Osteocyte (in vitro differentiated cells): Measurements from ENCODE around the gene SNX12. TPM values are rescaled to one million over a fixed set of nuclear protein-coding genes. Genes with fewer than 3 reads are reported as not detected.

Source experiments
- DNase-seq: peaks from one replicate; pipeline ENCODE4 v3.0.0; 2021; ENCODE audit warnings: mixed read lengths; ENCODE audit not compliant: unreplicated experiment; ENCODE audit errors: extremely low spot score
- H3K27ac Mint-ChIP-seq: one replicate; pipeline ENCODE4 v1.8.0; 2021; ENCODE audit warnings: mild to moderate bottlenecking, mixed read lengths; ENCODE audit not compliant: unreplicated experiment
- H3K27me3 Mint-ChIP-seq: one replicate; pipeline ENCODE4 v1.8.0; 2021; ENCODE audit warnings: mixed read lengths; ENCODE audit not compliant: unreplicated experiment
- H3K36me3 Mint-ChIP-seq: one replicate; pipeline ENCODE4 v1.8.0; 2021; ENCODE audit warnings: mixed read lengths; ENCODE audit not compliant: unreplicated experiment
- H3K4me1 Mint-ChIP-seq: one replicate; pipeline ENCODE4 v1.8.0; 2021; ENCODE audit warnings: mixed read lengths; ENCODE audit not compliant: unreplicated experiment
- H3K4me3 Mint-ChIP-seq: one replicate; pipeline ENCODE4 v1.8.0; 2021; ENCODE audit warnings: mild to moderate bottlenecking, moderate library complexity, mixed read lengths; ENCODE audit not compliant: unreplicated experiment
- H3K9me3 Mint-ChIP-seq: one replicate; pipeline ENCODE4 v1.8.0; 2021; ENCODE audit warnings: mixed read lengths; ENCODE audit not compliant: unreplicated experiment
- CTCF ChIP-seq: fragments of 200-600 bp; sonication (generic); IDR thresholded peaks from 2 replicates; pipeline ENCODE4 v1.5.0; 2021; ENCODE audit warnings: antibody characterized with exemption, mild to moderate bottlenecking, moderate library complexity
- total RNA-seq: library from RNA; stranded (reverse); gene quantifications from 2 replicates; pipeline ENCODE4 v1.2.1, GENCODE V29; 2021

The SNX12 gene
- total RNA-seq, 1 donor from 2014 or later, result 64.0 TPM

GRCh38 chrX:71103110-71103983 is 35.2 kb upstream of the SNX12 start:
- Mint-ChIP-seq H3K4me3 (peak overlapping the region; percentile 14), H3K27ac (no peak overlapping the region), H3K4me1 (peaks cover 16% of the 10 kb centered on the region), H3K9me3 (no peaks in the 10 kb centered on the region), H3K27me3 (no peaks in the 10 kb centered on the region), H3K36me3 (no peaks in the 10 kb centered on the region)
- no peak for TF ChIP-seq CTCF
- no peak for DNase-seq

GRCh38 chrX:71102292-71102691 is 34.2 kb upstream of the SNX12 start:
- Mint-ChIP-seq H3K36me3 (no peaks in the 10 kb centered on the region), H3K9me3 (no peaks in the 10 kb centered on the region), H3K27me3 (no peaks in the 10 kb centered on the region), H3K27ac (no peak overlapping the region), H3K4me3 (no peak overlapping the region), H3K4me1 (peaks cover 16% of the 10 kb centered on the region)
- no peak for TF ChIP-seq CTCF
- DNase-seq, result no peak

- Mint-ChIP-seq H3K4me1 (peaks cover 16% of the 10 kb centered on the region), H3K27me3 (no peaks in the 10 kb centered on the region), H3K36me3 (no peaks in the 10 kb centered on the region), H3K4me3 (no peak overlapping the region), H3K27ac (no peak overlapping the region), H3K9me3 (no peaks in the 10 kb centered on the region)
- DNase-seq, result no peak
- no peak for TF ChIP-seq CTCF
Measured at GRCh38 chrX:71100581-71101505, 32.7 kb upstream of the SNX12 start.

- Mint-ChIP-seq H3K36me3 (no peaks in the 10 kb centered on the region), H3K4me3 (no peak overlapping the region), H3K27me3 (no peaks in the 10 kb centered on the region), H3K27ac (no peak overlapping the region), H3K9me3 (no peaks in the 10 kb centered on the region), H3K4me1 (peaks cover 18% of the 10 kb centered on the region)
- no peak for DNase-seq
- TF ChIP-seq CTCF, result no peak
Measured at GRCh38 chrX:71099736-71100135, 31.6 kb upstream of the SNX12 start.
